Transverse colon (tissue), 3 donors: ENCODE data around the gene DACT3.

Source experiments
- EP300 ChIP-seq: sonication (generic); formaldehyde crosslinking; IDR thresholded peaks from one replicate; pipeline ENCODE4 v1.6.1; 2017; ENCODE audit warnings: antibody characterized with exemption, low read depth
- POLR2A ChIP-seq: fragments of 450-650 bp; IDR thresholded peaks from one replicate; pipeline ENCODE4 v1.6.1; 2016; ENCODE audit warnings: antibody characterized with exemption, mild to moderate bottlenecking, moderate library complexity
- TF ChIP-seq, protein P1 (sequence below), 5 experiments: fragments of 200-600 bp in 3 of 5; fragments of 450-650 bp in 2 of 5; sonication (generic) in 3 of 5; IDR thresholded peaks; 1 replicate in 2 of 5; 2 replicates in 3 of 5; pipeline ENCODE4 v1.5.1; 2016 to 2017; ENCODE audit warnings: antibody characterized with exemption in 5 of 5, inconsistent platforms in 3 of 5, mild to moderate bottlenecking in 2 of 5, moderate library complexity in 1 of 5

DNA sequence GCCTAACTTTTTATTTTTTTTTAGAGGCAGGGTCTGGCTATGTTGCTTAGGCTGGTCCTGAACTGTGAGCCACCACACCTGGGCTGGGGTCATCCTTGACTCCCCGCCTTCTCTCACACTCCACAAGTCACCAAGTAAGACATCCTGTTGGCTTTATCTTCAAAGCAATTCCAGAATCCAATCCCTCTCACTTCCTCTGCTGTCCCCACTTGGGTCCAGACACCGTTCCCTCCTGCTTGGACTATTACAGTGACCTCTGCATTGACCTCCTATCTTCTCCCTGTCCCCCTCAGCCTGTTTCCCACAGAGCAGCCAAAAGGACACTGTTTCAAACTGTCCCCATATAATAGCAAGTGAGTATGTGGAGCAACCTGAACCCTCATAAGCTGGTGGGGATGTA, 20.3 kb downstream of the DACT3 start:
- TF ChIP-seq, protein P1, sequence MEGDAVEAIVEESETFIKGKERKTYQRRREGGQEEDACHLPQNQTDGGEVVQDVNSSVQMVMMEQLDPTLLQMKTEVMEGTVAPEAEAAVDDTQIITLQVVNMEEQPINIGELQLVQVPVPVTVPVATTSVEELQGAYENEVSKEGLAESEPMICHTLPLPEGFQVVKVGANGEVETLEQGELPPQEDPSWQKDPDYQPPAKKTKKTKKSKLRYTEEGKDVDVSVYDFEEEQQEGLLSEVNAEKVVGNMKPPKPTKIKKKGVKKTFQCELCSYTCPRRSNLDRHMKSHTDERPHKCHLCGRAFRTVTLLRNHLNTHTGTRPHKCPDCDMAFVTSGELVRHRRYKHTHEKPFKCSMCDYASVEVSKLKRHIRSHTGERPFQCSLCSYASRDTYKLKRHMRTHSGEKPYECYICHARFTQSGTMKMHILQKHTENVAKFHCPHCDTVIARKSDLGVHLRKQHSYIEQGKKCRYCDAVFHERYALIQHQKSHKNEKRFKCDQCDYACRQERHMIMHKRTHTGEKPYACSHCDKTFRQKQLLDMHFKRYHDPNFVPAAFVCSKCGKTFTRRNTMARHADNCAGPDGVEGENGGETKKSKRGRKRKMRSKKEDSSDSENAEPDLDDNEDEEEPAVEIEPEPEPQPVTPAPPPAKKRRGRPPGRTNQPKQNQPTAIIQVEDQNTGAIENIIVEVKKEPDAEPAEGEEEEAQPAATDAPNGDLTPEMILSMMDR (IDR thresholded peaks at IDR 0.05): no peak
- TF ChIP-seq POLR2A (no peak), EP300 (no peak)
